Cardiac muscle cell (in vitro differentiated cells and primary cell): Measurements from ENCODE around the gene ZNF624. TPM values are rescaled to one million over a fixed set of nuclear protein-coding genes. Genes with fewer than 3 reads are reported as not detected.
A peak's percentile ranks its signal among the peaks of the same experiment; 100 is the strongest.

Experiments used
- DNase-seq, 2 donors: peaks; one replicate each; pipeline versions ENCODE4 v3.0.0 to v3.0.0-alpha.2; 2010 to 2017; ENCODE audit warnings: low read depth in 1 of 2, low spot score in 1 of 2
- H3K27ac ChIP-seq: fragments of 200-600 bp; sonication (generic); 2 replicates; pipeline ENCODE4 v1.5.1; 2016
- H3K27me3 ChIP-seq: fragments of 200-600 bp; sonication (generic); 2 replicates; pipeline ENCODE4 v1.6.0; 2016; ENCODE audit warnings: control low read depth
- H3K36me3 ChIP-seq: fragments of 200-600 bp; sonication (generic); 2 replicates; pipeline ENCODE4 v1.5.1; 2016; ENCODE audit warnings: control low read depth
- H3K4me1 ChIP-seq: fragments of 200-600 bp; sonication (generic); 2 replicates; pipeline ENCODE4 v1.8.1; 2017; ENCODE audit warnings: low read depth, mild to moderate bottlenecking, mixed run types
- H3K4me3 ChIP-seq: fragments of 200-600 bp; sonication (generic); 2 replicates; pipeline ENCODE4 v1.5.1; 2016; ENCODE audit warnings: mild to moderate bottlenecking
- H3K9me3 ChIP-seq: fragments of 200-600 bp; sonication (generic); 2 replicates; pipeline ENCODE4 v1.5.1; 2017; ENCODE audit warnings: low read depth, mild to moderate bottlenecking, control low read depth
- polyA plus RNA-seq: library from polyadenylated mRNA; unstranded; fragments of >200 nt; fragmentation: Nextera tagmentation; extraction: Ambion mirVana; gene quantifications from 2 replicates; pipeline ENCODE4 v1.2.1, GENCODE V29; 2016
- total RNA-seq: library from RNA; depleted of rRNA; stranded (reverse); fragments of >200 nt; gene quantifications from 2 replicates; pipeline ENCODE4 v1.2.3, GENCODE V29; 2016
- TF ChIP-seq, protein P1 (sequence below): IDR thresholded peaks from 2 replicates; pipeline ENCODE4 v1.5.1; 2012; ENCODE audit warnings: low read depth, mild to moderate bottlenecking, low read length

Gene ZNF624
- total and polyA plus RNA-seq, 2 experiments from 2014 or later, result 2.5 to 6.9 TPM

GRCh38 chr17:16652252-16652651, 1.4 kb downstream of the ZNF624 start:
- H3K27ac ChIP-seq, result no peak overlapping the region

DNA sequence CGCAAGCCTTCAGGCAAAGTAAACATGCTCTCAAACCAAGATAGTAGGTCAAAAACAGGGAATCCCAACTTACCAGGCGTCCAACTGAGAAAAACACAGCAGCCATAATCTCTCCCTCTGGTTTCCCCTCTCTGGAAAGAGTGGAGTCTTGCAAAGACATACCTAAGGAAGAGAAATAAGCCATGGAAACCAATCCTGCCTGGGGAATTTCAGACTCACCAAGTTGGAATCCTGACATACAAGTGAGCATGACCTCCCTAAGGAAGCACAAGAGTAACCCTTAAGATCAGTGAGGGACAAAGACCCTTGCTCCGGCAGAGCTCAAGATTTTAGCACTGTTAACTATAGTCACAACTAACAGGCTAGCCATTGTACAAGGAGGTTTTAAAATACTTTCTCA, 4.1 kb downstream of the ZNF624 start:
- H3K4me1 ChIP-seq, result no peaks in the 10 kb centered on the region
- no peak overlapping the region for H3K27ac ChIP-seq
- TF ChIP-seq, protein P1, sequence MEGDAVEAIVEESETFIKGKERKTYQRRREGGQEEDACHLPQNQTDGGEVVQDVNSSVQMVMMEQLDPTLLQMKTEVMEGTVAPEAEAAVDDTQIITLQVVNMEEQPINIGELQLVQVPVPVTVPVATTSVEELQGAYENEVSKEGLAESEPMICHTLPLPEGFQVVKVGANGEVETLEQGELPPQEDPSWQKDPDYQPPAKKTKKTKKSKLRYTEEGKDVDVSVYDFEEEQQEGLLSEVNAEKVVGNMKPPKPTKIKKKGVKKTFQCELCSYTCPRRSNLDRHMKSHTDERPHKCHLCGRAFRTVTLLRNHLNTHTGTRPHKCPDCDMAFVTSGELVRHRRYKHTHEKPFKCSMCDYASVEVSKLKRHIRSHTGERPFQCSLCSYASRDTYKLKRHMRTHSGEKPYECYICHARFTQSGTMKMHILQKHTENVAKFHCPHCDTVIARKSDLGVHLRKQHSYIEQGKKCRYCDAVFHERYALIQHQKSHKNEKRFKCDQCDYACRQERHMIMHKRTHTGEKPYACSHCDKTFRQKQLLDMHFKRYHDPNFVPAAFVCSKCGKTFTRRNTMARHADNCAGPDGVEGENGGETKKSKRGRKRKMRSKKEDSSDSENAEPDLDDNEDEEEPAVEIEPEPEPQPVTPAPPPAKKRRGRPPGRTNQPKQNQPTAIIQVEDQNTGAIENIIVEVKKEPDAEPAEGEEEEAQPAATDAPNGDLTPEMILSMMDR, result no peak
- no peaks in the 10 kb centered on the region for H3K27me3 ChIP-seq
- no peak for DNase-seq
- no peak overlapping the region for H3K4me3 ChIP-seq
- H3K36me3 ChIP-seq, result no peaks in the 10 kb centered on the region
- H3K9me3 ChIP-seq, result no peaks in the 10 kb centered on the region

More at GRCh38 chr17:16652252-16652651, 1.4 kb downstream of the ZNF624 start:
- no peaks in the 10 kb centered on the region for H3K9me3 ChIP-seq
- H3K36me3 ChIP-seq, result no peaks in the 10 kb centered on the region
- no peaks in the 10 kb centered on the region for H3K4me1 ChIP-seq
- H3K4me3 ChIP-seq, result peak overlapping the region; percentile 45
- TF ChIP-seq, protein P1, result no peak
- no peaks in the 10 kb centered on the region for H3K27me3 ChIP-seq
- DNase-seq, result no peak

- H3K9me3 ChIP-seq, result no peaks in the 10 kb centered on the region
- H3K4me1 ChIP-seq, result no peaks in the 10 kb centered on the region
- H3K27me3 ChIP-seq, result no peaks in the 10 kb centered on the region
- TF ChIP-seq, protein P1, result no peak
- H3K4me3 ChIP-seq, result no peak overlapping the region
- H3K36me3 ChIP-seq, result no peaks in the 10 kb centered on the region
- DNase-seq, result no peak
- H3K27ac ChIP-seq, result no peak overlapping the region
Observed at GRCh38 chr17:16639438-16639837, 14.2 kb downstream of the ZNF624 start.

GRCh38 chr17:16623282-16623681, 30.4 kb downstream of the ZNF624 start:
- no peak for DNase-seq
- H3K27me3 ChIP-seq, result no peaks in the 10 kb centered on the region
- peaks cover 7% of the 10 kb centered on the region for H3K9me3 ChIP-seq
- H3K36me3 ChIP-seq, result peaks cover 2% of the 10 kb centered on the region
- H3K27ac ChIP-seq, result no peak overlapping the region
- TF ChIP-seq, protein P1, result no peak
- no peaks in the 10 kb centered on the region for H3K4me1 ChIP-seq
- no peak overlapping the region for H3K4me3 ChIP-seq

GRCh38 chr17:16622540-16623277, 30.9 kb downstream of the ZNF624 start:
- Histone ChIP-seq H3K9me3 (peaks cover 7% of the 10 kb centered on the region), H3K4me3 (no peak overlapping the region), H3K27me3 (no peaks in the 10 kb centered on the region), H3K27ac (no peak overlapping the region), H3K36me3 (peaks cover 2% of the 10 kb centered on the region), H3K4me1 (no peaks in the 10 kb centered on the region)
- TF ChIP-seq, protein P1, result no peak
- DNase-seq, result no peak
